Measurements from ENCODE around the gene TBC1D1.
"Not testable (repeated sequence)": the region's sequence is repeated elsewhere in the genome, so short reads cannot be mapped to it uniquely, and the experiment has no call there.

Gene TBC1D1

GRCh38 chr4:38020386-38020785 lies 129.5 kb downstream of the TBC1D1 start:
- no peak for DNase-seq

- not testable (repeated sequence) for DNase-seq
Measured at GRCh38 chr4:38020961-38021360, 130.1 kb downstream of the TBC1D1 start.

- no peak for DNase-seq
Measured at GRCh38 chr4:38021751-38022150, 130.9 kb downstream of the TBC1D1 start.

GRCh38 chr4:38023347-38024205 lies 132.7 kb downstream of the TBC1D1 start:
- DNase-seq: no peak

- DNase-seq: no peak
Measured at GRCh38 chr4:38024206-38024509, 133.3 kb downstream of the TBC1D1 start.

- no peak for DNase-seq
Measured at GRCh38 chr4:38025665-38026064, 134.8 kb downstream of the TBC1D1 start.

GRCh38 chr4:38026158-38026740 lies 135.4 kb downstream of the TBC1D1 start:
- no peak for DNase-seq

- DNase-seq: no peak
Measured at GRCh38 chr4:38030023-38030422, 139.1 kb downstream of the TBC1D1 start.

GRCh38 chr4:38034986-38035882 lies 144.3 kb downstream of the TBC1D1 start:
- DNase-seq: peak; percentile 13

- no peak for DNase-seq
Measured at GRCh38 chr4:38036548-38036947, 145.7 kb downstream of the TBC1D1 start.

- no peak for DNase-seq
Measured at GRCh38 chr4:38037612-38038011, 146.7 kb downstream of the TBC1D1 start.

- no peak for DNase-seq
Measured at GRCh38 chr4:38040619-38041018, 149.7 kb downstream of the TBC1D1 start.

GRCh38 chr4:38044060-38044459 lies 153.2 kb downstream of the TBC1D1 start:
- DNase-seq: no peak

GRCh38 chr4:38045289-38045988 lies 154.6 kb downstream of the TBC1D1 start:
- no peak for DNase-seq

- DNase-seq: no peak
Measured at GRCh38 chr4:38046727-38047489, 156.0 kb downstream of the TBC1D1 start.

- DNase-seq: no peak
Measured at GRCh38 chr4:38049545-38050170, 158.8 kb downstream of the TBC1D1 start.

- DNase-seq: no peak
Measured at GRCh38 chr4:38050560-38051350, 159.9 kb downstream of the TBC1D1 start.

- no peak for DNase-seq
Measured at GRCh38 chr4:38055566-38055965, 164.7 kb downstream of the TBC1D1 start.

- DNase-seq: no peak
Measured at GRCh38 chr4:38056011-38056685, 165.3 kb downstream of the TBC1D1 start.

- no peak for DNase-seq
Measured at GRCh38 chr4:38058151-38058550, 167.3 kb downstream of the TBC1D1 start.
